Measurements from ENCODE around the gene RIOX2. TPM values are rescaled to one million over a fixed set of nuclear protein-coding genes. Genes with fewer than 3 reads are reported as not detected.

The RIOX2 gene
- total and polyA plus RNA-seq, 2 of the 8 experiments (the other 6 are each of a cell fraction or from before 2014, with no cell fraction given): 3.8 to 16.4 TPM

DNA sequence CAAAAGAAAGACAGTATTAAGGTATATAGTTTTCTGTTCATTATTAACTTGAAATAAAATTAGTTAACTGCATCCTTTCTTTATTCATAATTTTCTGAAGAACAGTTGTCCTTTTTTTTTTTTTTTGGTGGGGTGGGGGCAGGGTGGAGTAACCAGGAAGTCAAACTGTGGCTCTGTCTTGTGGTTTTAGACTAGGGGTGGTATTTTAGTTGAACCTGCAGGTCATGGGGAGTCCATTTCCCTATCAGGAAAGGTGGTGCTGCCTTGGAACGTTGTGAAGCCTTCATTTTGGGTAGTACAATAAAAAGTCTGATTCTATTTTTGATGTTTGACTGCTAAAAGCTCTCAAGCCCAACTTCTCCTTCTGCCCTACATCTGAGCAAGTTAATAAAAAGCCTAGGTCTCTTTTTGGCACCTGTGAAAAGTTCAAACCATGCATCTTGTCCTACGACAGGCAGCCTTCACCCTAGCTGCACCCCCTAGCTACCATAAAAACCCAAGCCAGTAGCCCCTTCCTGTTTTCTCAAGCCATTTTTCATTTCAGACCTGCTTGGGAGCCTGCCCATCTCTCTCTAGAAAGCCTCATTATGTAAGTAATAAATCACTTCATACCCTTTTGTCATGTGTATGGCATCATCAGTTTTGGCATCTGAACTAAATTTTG, 31.2 kb upstream of the RIOX2 start (continued):
- TF ChIP-seq, protein P1, sequence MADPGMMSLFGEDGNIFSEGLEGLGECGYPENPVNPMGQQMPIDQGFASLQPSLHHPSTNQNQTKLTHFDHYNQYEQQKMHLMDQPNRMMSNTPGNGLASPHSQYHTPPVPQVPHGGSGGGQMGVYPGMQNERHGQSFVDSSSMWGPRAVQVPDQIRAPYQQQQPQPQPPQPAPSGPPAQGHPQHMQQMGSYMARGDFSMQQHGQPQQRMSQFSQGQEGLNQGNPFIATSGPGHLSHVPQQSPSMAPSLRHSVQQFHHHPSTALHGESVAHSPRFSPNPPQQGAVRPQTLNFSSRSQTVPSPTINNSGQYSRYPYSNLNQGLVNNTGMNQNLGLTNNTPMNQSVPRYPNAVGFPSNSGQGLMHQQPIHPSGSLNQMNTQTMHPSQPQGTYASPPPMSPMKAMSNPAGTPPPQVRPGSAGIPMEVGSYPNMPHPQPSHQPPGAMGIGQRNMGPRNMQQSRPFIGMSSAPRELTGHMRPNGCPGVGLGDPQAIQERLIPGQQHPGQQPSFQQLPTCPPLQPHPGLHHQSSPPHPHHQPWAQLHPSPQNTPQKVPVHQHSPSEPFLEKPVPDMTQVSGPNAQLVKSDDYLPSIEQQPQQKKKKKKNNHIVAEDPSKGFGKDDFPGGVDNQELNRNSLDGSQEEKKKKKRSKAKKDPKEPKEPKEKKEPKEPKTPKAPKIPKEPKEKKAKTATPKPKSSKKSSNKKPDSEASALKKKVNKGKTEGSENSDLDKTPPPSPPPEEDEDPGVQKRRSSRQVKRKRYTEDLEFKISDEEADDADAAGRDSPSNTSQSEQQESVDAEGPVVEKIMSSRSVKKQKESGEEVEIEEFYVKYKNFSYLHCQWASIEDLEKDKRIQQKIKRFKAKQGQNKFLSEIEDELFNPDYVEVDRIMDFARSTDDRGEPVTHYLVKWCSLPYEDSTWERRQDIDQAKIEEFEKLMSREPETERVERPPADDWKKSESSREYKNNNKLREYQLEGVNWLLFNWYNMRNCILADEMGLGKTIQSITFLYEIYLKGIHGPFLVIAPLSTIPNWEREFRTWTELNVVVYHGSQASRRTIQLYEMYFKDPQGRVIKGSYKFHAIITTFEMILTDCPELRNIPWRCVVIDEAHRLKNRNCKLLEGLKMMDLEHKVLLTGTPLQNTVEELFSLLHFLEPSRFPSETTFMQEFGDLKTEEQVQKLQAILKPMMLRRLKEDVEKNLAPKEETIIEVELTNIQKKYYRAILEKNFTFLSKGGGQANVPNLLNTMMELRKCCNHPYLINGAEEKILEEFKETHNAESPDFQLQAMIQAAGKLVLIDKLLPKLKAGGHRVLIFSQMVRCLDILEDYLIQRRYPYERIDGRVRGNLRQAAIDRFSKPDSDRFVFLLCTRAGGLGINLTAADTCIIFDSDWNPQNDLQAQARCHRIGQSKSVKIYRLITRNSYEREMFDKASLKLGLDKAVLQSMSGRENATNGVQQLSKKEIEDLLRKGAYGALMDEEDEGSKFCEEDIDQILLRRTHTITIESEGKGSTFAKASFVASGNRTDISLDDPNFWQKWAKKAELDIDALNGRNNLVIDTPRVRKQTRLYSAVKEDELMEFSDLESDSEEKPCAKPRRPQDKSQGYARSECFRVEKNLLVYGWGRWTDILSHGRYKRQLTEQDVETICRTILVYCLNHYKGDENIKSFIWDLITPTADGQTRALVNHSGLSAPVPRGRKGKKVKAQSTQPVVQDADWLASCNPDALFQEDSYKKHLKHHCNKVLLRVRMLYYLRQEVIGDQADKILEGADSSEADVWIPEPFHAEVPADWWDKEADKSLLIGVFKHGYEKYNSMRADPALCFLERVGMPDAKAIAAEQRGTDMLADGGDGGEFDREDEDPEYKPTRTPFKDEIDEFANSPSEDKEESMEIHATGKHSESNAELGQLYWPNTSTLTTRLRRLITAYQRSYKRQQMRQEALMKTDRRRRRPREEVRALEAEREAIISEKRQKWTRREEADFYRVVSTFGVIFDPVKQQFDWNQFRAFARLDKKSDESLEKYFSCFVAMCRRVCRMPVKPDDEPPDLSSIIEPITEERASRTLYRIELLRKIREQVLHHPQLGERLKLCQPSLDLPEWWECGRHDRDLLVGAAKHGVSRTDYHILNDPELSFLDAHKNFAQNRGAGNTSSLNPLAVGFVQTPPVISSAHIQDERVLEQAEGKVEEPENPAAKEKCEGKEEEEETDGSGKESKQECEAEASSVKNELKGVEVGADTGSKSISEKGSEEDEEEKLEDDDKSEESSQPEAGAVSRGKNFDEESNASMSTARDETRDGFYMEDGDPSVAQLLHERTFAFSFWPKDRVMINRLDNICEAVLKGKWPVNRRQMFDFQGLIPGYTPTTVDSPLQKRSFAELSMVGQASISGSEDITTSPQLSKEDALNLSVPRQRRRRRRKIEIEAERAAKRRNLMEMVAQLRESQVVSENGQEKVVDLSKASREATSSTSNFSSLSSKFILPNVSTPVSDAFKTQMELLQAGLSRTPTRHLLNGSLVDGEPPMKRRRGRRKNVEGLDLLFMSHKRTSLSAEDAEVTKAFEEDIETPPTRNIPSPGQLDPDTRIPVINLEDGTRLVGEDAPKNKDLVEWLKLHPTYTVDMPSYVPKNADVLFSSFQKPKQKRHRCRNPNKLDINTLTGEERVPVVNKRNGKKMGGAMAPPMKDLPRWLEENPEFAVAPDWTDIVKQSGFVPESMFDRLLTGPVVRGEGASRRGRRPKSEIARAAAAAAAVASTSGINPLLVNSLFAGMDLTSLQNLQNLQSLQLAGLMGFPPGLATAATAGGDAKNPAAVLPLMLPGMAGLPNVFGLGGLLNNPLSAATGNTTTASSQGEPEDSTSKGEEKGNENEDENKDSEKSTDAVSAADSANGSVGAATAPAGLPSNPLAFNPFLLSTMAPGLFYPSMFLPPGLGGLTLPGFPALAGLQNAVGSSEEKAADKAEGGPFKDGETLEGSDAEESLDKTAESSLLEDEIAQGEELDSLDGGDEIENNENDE (IDR thresholded peaks at IDR 0.05; ENCODE audit: insufficient replicate concordance, low read length): no peak
- TF ChIP-seq, protein P2, sequence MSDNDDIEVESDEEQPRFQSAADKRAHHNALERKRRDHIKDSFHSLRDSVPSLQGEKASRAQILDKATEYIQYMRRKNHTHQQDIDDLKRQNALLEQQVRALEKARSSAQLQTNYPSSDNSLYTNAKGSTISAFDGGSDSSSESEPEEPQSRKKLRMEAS (IDR thresholded peaks at IDR 0.05): no peak
- TF ChIP-seq, protein P3, sequence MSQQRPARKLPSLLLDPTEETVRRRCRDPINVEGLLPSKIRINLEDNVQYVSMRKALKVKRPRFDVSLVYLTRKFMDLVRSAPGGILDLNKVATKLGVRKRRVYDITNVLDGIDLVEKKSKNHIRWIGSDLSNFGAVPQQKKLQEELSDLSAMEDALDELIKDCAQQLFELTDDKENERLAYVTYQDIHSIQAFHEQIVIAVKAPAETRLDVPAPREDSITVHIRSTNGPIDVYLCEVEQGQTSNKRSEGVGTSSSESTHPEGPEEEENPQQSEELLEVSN (IDR thresholded peaks at IDR 0.05): no peak
- no peak for TF ChIP-seq NRF1 (IDR thresholded peaks at IDR 0.05; ENCODE audit: low read depth, low read length)
- no peak for TF ChIP-seq MAFK (IDR thresholded peaks at IDR 0.05; ENCODE audit: low read depth, low read length)
- TF ChIP-seq EZH2 (IDR thresholded peaks at IDR 0.05; ENCODE audit: low read depth, low read length, severe bottlenecking): no peak
- TF ChIP-seq, protein P4, sequence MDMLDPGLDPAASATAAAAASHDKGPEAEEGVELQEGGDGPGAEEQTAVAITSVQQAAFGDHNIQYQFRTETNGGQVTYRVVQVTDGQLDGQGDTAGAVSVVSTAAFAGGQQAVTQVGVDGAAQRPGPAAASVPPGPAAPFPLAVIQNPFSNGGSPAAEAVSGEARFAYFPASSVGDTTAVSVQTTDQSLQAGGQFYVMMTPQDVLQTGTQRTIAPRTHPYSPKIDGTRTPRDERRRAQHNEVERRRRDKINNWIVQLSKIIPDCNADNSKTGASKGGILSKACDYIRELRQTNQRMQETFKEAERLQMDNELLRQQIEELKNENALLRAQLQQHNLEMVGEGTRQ (IDR thresholded peaks at IDR 0.05; ENCODE audit: low read length): no peak
